GM18870 (cell line): ENCODE data around the gene NEB.
"Not testable (repeated sequence)": the region's sequence is repeated elsewhere in the genome, so short reads cannot be mapped to it uniquely, and the experiment has no call there.

Experiments used
- ATAC-seq: cut with Tn5 transposase; IDR thresholded peaks from one replicate; pipeline ENCODE4 v1.9.1; 2021; ENCODE audit warnings: moderate library complexity; ENCODE audit not compliant: unreplicated experiment

The NEB gene

GRCh38 chr2:151562398-151562797 lies 171.9 kb downstream of the NEB start:
- ATAC-seq = no peak

- no peak for ATAC-seq
Measured at GRCh38 chr2:151560289-151560688, 174.0 kb downstream of the NEB start.

GRCh38 chr2:151559431-151559830 lies 174.8 kb downstream of the NEB start:
- ATAC-seq = not testable (repeated sequence)

GRCh38 chr2:151557883-151558282 lies 176.4 kb downstream of the NEB start:
- ATAC-seq = not testable (repeated sequence)

- ATAC-seq = no peak
Measured at GRCh38 chr2:151556121-151556520, 178.2 kb downstream of the NEB start.

GRCh38 chr2:151552287-151552686 lies 182.0 kb downstream of the NEB start:
- no peak for ATAC-seq

- no peak for ATAC-seq
Measured at GRCh38 chr2:151551556-151551955, 182.7 kb downstream of the NEB start.

- ATAC-seq = no peak
Measured at GRCh38 chr2:151549191-151549590, 185.1 kb downstream of the NEB start.

GRCh38 chr2:151544449-151544848 lies 189.8 kb downstream of the NEB start:
- ATAC-seq = no peak

- no peak for ATAC-seq
Measured at GRCh38 chr2:151543876-151544275, 190.4 kb downstream of the NEB start.

GRCh38 chr2:151534001-151534400 lies 200.3 kb downstream of the NEB start:
- no peak for ATAC-seq

- ATAC-seq = no peak
Measured at GRCh38 chr2:151533127-151533526, 201.1 kb downstream of the NEB start.

GRCh38 chr2:151526572-151527090 lies 207.6 kb downstream of the NEB start:
- ATAC-seq = no peak

- ATAC-seq = no peak
Measured at GRCh38 chr2:151525821-151526373, 208.4 kb downstream of the NEB start.

GRCh38 chr2:151523850-151524249 lies 210.4 kb downstream of the NEB start:
- no peak for ATAC-seq

- ATAC-seq = no peak
Measured at GRCh38 chr2:151522556-151522955, 211.7 kb downstream of the NEB start.

- no peak for ATAC-seq
Measured at GRCh38 chr2:151520976-151521375, 213.3 kb downstream of the NEB start.

GRCh38 chr2:151518802-151519201 lies 215.5 kb downstream of the NEB start:
- ATAC-seq = no peak

GRCh38 chr2:151508519-151508918 lies 225.8 kb downstream of the NEB start:
- no peak for ATAC-seq

GRCh38 chr2:151506170-151506569 lies 228.1 kb downstream of the NEB start:
- ATAC-seq = no peak

GRCh38 chr2:151498178-151498577 lies 236.1 kb downstream of the NEB start:
- ATAC-seq = no peak

- ATAC-seq = no peak
Measured at GRCh38 chr2:151491496-151491895, 242.8 kb downstream of the NEB start.

- no peak for ATAC-seq
Measured at GRCh38 chr2:151490276-151490675, 244.0 kb downstream of the NEB start.
